Measurements from ENCODE around the gene CPED1. TPM values are rescaled to one million over a fixed set of nuclear protein-coding genes. Genes with fewer than 3 reads are reported as not detected.
"Not testable (repeated sequence)": the region's sequence is repeated elsewhere in the genome, so short reads cannot be mapped to it uniquely, and the experiment has no call there.

CPED1 gene
- total and polyA plus RNA-seq, 2 experiments from 2014 or later = 0.17 to 0.47 TPM

GRCh38 chr7:121075424-121075841 lies 86.9 kb downstream of the CPED1 start:
- H3K4me3 ChIP-seq; H3K4me3 Mint-ChIP-seq; H3K36me3 ChIP-seq (ENCODE audit: insufficient read depth); H3K36me3 Mint-ChIP-seq (ENCODE audit: low read depth); H3K79me2 ChIP-seq (replicated peaks; ENCODE audit: insufficient read depth); H3F3A ChIP-seq (replicated peaks; ENCODE audit: low read depth); DNase-seq (ENCODE audit: low spot score); H3K9me2 ChIP-seq (ENCODE audit: insufficient read depth); H2AFZ ChIP-seq; H4K20me1 ChIP-seq (replicated peaks; ENCODE audit: insufficient read depth); H3K27me3 Mint-ChIP-seq (ENCODE audit: insufficient read depth, low read depth, poor library complexity); H3K9me3 Mint-ChIP-seq; H3K27me3 ChIP-seq (ENCODE audit: insufficient read depth); H3K4me1 Mint-ChIP-seq; H3K27ac Mint-ChIP-seq; H3K27ac ChIP-seq (ENCODE audit: low read depth); H3K4me1 ChIP-seq (ENCODE audit: insufficient read depth); ATAC-seq; H3K4me2 ChIP-seq: not testable (repeated sequence)

GRCh38 chr7:121075952-121076349 lies 87.4 kb downstream of the CPED1 start:
- DNase-seq (ENCODE audit: low spot score) (no peak), ATAC-seq (no peak)
- Histone ChIP-seq H3K4me1 (ENCODE audit: insufficient read depth) (peaks cover 6% of the 10 kb centered on the region; the same call in 1 of the 2 replicates), H3K79me2 (replicated peaks; ENCODE audit: insufficient read depth) (no peaks in the 10 kb centered on the region), H3F3A (replicated peaks; ENCODE audit: low read depth) (no peaks in the 10 kb centered on the region), H3K9me2 (ENCODE audit: insufficient read depth) (peaks cover 9% of the 10 kb centered on the region), H3K27me3 (ENCODE audit: insufficient read depth) (no peaks in the 10 kb centered on the region), H3K27ac (ENCODE audit: low read depth) (no peak overlapping the region), H3K4me2 (no peak overlapping the region), H3K36me3 (ENCODE audit: insufficient read depth) (no peaks in the 10 kb centered on the region), H4K20me1 (replicated peaks; ENCODE audit: insufficient read depth) (no peaks in the 10 kb centered on the region), H3K4me3 (no peak overlapping the region), H2AFZ (no peak overlapping the region)
- no peak overlapping the region for H3K4me3 Mint-ChIP-seq
- no peaks in the 10 kb centered on the region for H3K36me3 Mint-ChIP-seq (ENCODE audit: low read depth)
- TF ChIP-seq CREB1 (CRISPR knock-in tag; IDR thresholded peaks at IDR 0.05; ENCODE audit: low read depth) = no peak
- TF ChIP-seq NANOG (IDR thresholded peaks at IDR 0.05; ENCODE audit: borderline replicate concordance) = no peak
- no peak for TF ChIP-seq ETS1 (IDR thresholded peaks at IDR 0.05)
- TF ChIP-seq CTCF (conservative IDR thresholded peaks at IDR 0.05; ENCODE audit: low read depth in 2 of 2) = 0 out of 4 replicates have a peak, but pooled peaks of 1 of the 2 experiments have one; percentile 1
- TF ChIP-seq ZNF114 (CRISPR knock-in tag; IDR thresholded peaks at IDR 0.05) = no peak
- no peak for TF ChIP-seq ZNF331 (CRISPR knock-in tag; IDR thresholded peaks at IDR 0.05; ENCODE audit: low read depth)
- TF ChIP-seq REST (IDR thresholded peaks at IDR 0.05; ENCODE audit: unreplicated experiment) = no peak
- no peak for TF ChIP-seq POLR2AphosphoS5 (IDR thresholded peaks at IDR 0.05; ENCODE audit: low read depth)
- no peak for TF ChIP-seq STAT1 (IDR thresholded peaks at IDR 0.05; ENCODE audit: unreplicated experiment)
- H3K9me3 Mint-ChIP-seq = no peaks in the 10 kb centered on the region
- H3K27me3 Mint-ChIP-seq (ENCODE audit: insufficient read depth, low read depth, poor library complexity) = no peaks in the 10 kb centered on the region
- H3K4me1 Mint-ChIP-seq = peaks cover 7% of the 10 kb centered on the region; the same call in 2 of the 3 replicates
- H3K27ac Mint-ChIP-seq = no peak overlapping the region

Measured in GM23338 (cell line).